GM12878 (cell line): ENCODE measurements around the gene GALNT16. TPM values are rescaled to one million over a fixed set of nuclear protein-coding genes. Genes with fewer than 3 reads are reported as not detected.
A peak's percentile ranks its signal among the peaks of the same experiment; 100 is the strongest.

Source experiments
- ATAC-seq: fragments of 200-7000 bp; cut with Tn5 transposase; 3 replicates; pipeline ENCODE4 v1.9.1; 2020; ENCODE audit warnings: mild to moderate bottlenecking, moderate library complexity
- BruUV-seq: library from RNA; stranded (reverse); fragments of 400-500 nt; replicated peaks from 2 replicates; lab custom pipeline; 2021; lab: Mats Ljungman, UMichigan
- CTCF ChIA-PET: fragments of 300-600 bp; sonication (Branson Sonifier 250); formaldehyde crosslinking; extraction: SDS; loops from one replicate; lab custom pipeline; 2021; ENCODE audit warnings: inconsistent platforms; lab: Yijun Ruan, JAX
- POLR2A ChIA-PET: fragments of 350-600 bp; formaldehyde crosslinking; extraction: SDS; loops from one replicate; lab custom pipeline; 2021; ENCODE audit warnings: inconsistent platforms; lab: Charles Lee
- RAD21 ChIA-PET: fragments of 300-600 bp; sonication (Branson Sonifier 250); formaldehyde crosslinking; loops from one replicate; lab custom pipeline; 2023; ENCODE audit warnings: antibody characterized with exemption; ENCODE audit not compliant: unreplicated experiment; lab: Charles Lee
- SMC1A ChIA-PET: fragments of 300-600 bp; sonication (Branson Sonifier 250); formaldehyde crosslinking; loops from one replicate; lab custom pipeline; 2023; ENCODE audit not compliant: unreplicated experiment, uncharacterized antibody; lab: Charles Lee
- DNase-seq: peaks from one replicate; pipeline ENCODE4 v3.0.0-alpha.2; 2011; ENCODE audit warnings: low read depth, low spot score
- FAIRE-seq: peaks from 3 replicates; lab custom pipeline; 2011; peaks lifted over from hg19 to GRCh38; lab: Jason Lieb, UNC
- H2AFZ ChIP-seq: 2 replicates; pipeline ENCODE4 v1.6.0; 2011; ENCODE audit warnings: low read depth, low read length, control low read depth; ENCODE audit not compliant: control insufficient read depth
- H3K27ac ChIP-seq: 2 replicates; pipeline ENCODE4 v1.5.1; 2011; ENCODE audit warnings: control low read depth; ENCODE audit not compliant: control insufficient read depth, insufficient read depth
- H3K27me3 ChIP-seq, 2 experiments: replicated peaks in 1 of 2; 2 replicates each; pipeline versions ENCODE4 v1.6.0 to v1.6.1; 2011; ENCODE audit warnings: low read length in 1 of 2; ENCODE audit not compliant: control insufficient read depth in 2 of 2, insufficient read depth in 2 of 2
- H3K36me3 ChIP-seq, 2 experiments: 2 replicates each; pipeline ENCODE4 v1.5.1; 2011; ENCODE audit warnings: low read length in 1 of 2; ENCODE audit not compliant: control insufficient read depth in 2 of 2, insufficient read depth in 2 of 2
- H3K4me1 ChIP-seq: 2 replicates; pipeline ENCODE4 v1.6.1; 2011; ENCODE audit warnings: mild to moderate bottlenecking, low read length, moderate library complexity, mixed read lengths; ENCODE audit not compliant: control insufficient read depth, insufficient read depth
- H3K4me2 ChIP-seq: 2 replicates; pipeline ENCODE4 v1.6.0; 2011; ENCODE audit warnings: control low read depth; ENCODE audit not compliant: control insufficient read depth, insufficient read depth
- H3K4me3 ChIP-seq: fragments of 200-600 bp; sonication (generic); 2 replicates; pipeline ENCODE4 v1.5.1; 2016
- H3K79me2 ChIP-seq: 2 replicates; pipeline ENCODE4 v1.6.0; 2011; ENCODE audit warnings: low read length; ENCODE audit not compliant: control insufficient read depth, insufficient read depth
- H3K9ac ChIP-seq: 2 replicates; pipeline ENCODE4 v1.8.0; 2011; ENCODE audit warnings: low read length, control low read depth, mixed read lengths; ENCODE audit not compliant: control insufficient read depth, insufficient read depth
- H3K9me3 ChIP-seq: replicated peaks from 3 replicates; pipeline ENCODE4 v1.5.1; 2011; ENCODE audit warnings: mild to moderate bottlenecking, low read length; ENCODE audit not compliant: control insufficient read depth, insufficient read depth
- H4K20me1 ChIP-seq: 2 replicates; pipeline ENCODE4 v1.6.0; 2011; ENCODE audit not compliant: control insufficient read depth, insufficient read depth
- BRCA1 ChIP-seq: IDR thresholded peaks from 2 replicates; pipeline ENCODE4 v1.6.1; 2011; ENCODE audit warnings: low read depth, low read length, improper control_type of control experiment
- EZH2 ChIP-seq: IDR thresholded peaks from 2 replicates; pipeline ENCODE4 v1.6.1; 2012; ENCODE audit warnings: low read depth, mild to moderate bottlenecking, control low read depth, inconsistent platforms, low read length, borderline replicate concordance; ENCODE audit not compliant: control insufficient read depth
- MTA2 ChIP-seq: fragments of 450-650 bp; IDR thresholded peaks from 2 replicates; pipeline ENCODE4 v1.6.1; 2016; ENCODE audit warnings: low read depth, mild to moderate bottlenecking, moderate library complexity
- WGBS: methylation state at CpG from one replicate; pipeline ENCODE4 v1.1.6; 2016; ENCODE audit warnings: low lambda C conversion rate; ENCODE audit not compliant: insufficient replicate concordance, insufficient coverage; ENCODE audit errors: missing lambda C conversion rate; 5-methylcytosine and 5-hydroxymethylcytosine counted together
- in situ Hi-C: fragments of 300-500 bp; cut with MboI; formaldehyde crosslinking; loops from 9 replicates; pipeline ENCODE4 v1.14.3; 2018; ENCODE audit warnings: mixed read lengths
- intact Hi-C: fragments of 100-400 bp; cut with micrococcal nuclease; formaldehyde crosslinking; loops from one replicate; pipeline ENCODE4 v1.14.2; 2022; ENCODE audit not compliant: unreplicated experiment
- polyA plus RNA-seq, 11 experiments: library from polyadenylated mRNA; depleted of rRNA in 4 of 11; unstranded in 6 of 11; stranded (reverse) in 5 of 11; fragments of >200 nt; fragmentation: Nextera tagmentation in 4 of 11; fragmentation: Illumina TruSeq in 1 of 11; extraction: Ambion mirVana in 4 of 11; extraction: Trizol in 1 of 11; gene quantifications; 1 replicate in 1 of 11; 2 replicates in 10 of 11; pipeline versions ENCODE4 v1.2.1 to v1.2.3, GENCODE V29; 2011 to 2016; ENCODE audit warnings: inconsistent platforms in 2 of 11, missing spikeins in 2 of 11, low read depth in 1 of 11
- total RNA-seq, 4 experiments: library from RNA; depleted of rRNA in 3 of 4; stranded (reverse); fragments of >200 nt in 3 of 4; fragmentation: Illumina TruSeq in 1 of 4; extraction: Trizol in 1 of 4; gene quantifications; 2 replicates each; pipeline versions ENCODE4 v1.2.1 to v1.2.3, GENCODE V29; 2013 to 2021
- TF ChIP-seq, protein P1 (sequence below), 3 experiments: IDR thresholded peaks in 2 of 3; conservative IDR thresholded peaks in 1 of 3; 2 replicates each; pipeline ENCODE4 v1.5.1; 2011; ENCODE audit warnings: low read depth in 3 of 3, low read length in 3 of 3, mild to moderate bottlenecking in 3 of 3, control low read depth in 2 of 3, moderate library complexity in 2 of 3, inconsistent platforms in 1 of 3, mixed read lengths in 1 of 3; ENCODE audit not compliant: control insufficient read depth in 2 of 3, insufficient read depth in 1 of 3; ENCODE audit errors: extremely low read depth in 1 of 3

GALNT16 gene
- total and polyA plus RNA-seq, 10 of the 15 experiments (the other 5 are each of a cell fraction or from before 2014, with no cell fraction given): under 0.01 to 0.08 (median 0.03) TPM; not detected in 3

DNA sequence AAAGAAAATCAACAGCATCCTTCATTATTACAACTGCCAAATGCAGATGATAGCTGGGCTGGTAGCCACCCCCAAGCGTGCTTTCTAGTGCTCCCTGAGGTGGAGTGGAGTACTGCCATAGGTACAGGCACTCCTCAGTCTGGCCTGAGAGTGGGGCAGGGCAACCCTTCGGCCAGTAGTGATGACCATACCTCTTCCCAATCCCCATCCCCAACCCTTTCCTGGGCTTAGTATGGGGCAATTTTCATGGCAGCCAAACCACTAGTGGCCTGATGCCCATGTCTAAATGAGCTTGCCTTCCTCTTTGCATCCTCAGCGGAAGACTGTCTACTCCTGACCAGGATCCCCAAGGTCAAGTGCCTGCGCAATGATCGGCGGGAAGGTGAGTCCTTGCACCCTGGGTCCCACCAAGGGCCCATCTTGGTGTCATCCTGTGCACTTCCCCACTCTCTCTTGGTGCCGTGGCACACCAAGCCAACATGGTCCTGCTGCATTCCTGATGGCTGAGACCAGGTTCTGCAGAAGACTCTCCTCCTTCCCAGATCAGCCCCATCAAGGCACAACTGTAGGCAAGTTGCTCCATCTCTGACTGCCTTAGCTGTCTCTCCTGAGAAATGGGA, 65.8 kb downstream of the GALNT16 start:
- H3K4me3 ChIP-seq: no peak overlapping the region
- H3K79me2 ChIP-seq: no peaks in the 10 kb centered on the region
- no peak overlapping the region for H3K27ac ChIP-seq
- in situ Hi-C loops: no loop called here
- intact Hi-C loops: no loop called here
- 67% methylated on average over 7 of the region's 7 CpGs for WGBS
- TF ChIP-seq, protein P1, sequence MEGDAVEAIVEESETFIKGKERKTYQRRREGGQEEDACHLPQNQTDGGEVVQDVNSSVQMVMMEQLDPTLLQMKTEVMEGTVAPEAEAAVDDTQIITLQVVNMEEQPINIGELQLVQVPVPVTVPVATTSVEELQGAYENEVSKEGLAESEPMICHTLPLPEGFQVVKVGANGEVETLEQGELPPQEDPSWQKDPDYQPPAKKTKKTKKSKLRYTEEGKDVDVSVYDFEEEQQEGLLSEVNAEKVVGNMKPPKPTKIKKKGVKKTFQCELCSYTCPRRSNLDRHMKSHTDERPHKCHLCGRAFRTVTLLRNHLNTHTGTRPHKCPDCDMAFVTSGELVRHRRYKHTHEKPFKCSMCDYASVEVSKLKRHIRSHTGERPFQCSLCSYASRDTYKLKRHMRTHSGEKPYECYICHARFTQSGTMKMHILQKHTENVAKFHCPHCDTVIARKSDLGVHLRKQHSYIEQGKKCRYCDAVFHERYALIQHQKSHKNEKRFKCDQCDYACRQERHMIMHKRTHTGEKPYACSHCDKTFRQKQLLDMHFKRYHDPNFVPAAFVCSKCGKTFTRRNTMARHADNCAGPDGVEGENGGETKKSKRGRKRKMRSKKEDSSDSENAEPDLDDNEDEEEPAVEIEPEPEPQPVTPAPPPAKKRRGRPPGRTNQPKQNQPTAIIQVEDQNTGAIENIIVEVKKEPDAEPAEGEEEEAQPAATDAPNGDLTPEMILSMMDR (IDR thresholded peaks at IDR 0.05 in 2 of 3, conservative IDR thresholded peaks at IDR 0.05 in 1 of 3; ENCODE audit: control insufficient read depth in 2 of 3, extremely low read depth in 1 of 3, insufficient read depth in 1 of 3, low read depth in 3 of 3, low read length in 3 of 3): peak in 2 of 3 experiments; percentile 20 to 43; a peak in 2 of 6 replicates
- TF ChIP-seq BRCA1 (no peak), EZH2 (no peak), MTA2 (no peak)
- no peak overlapping the region for H3K4me2 ChIP-seq
- BruUV-seq: no TSS peak
- RAD21 ChIA-PET: no interaction called here
- H2AFZ ChIP-seq: no peak overlapping the region
- no peaks in the 10 kb centered on the region for H3K4me1 ChIP-seq
- H3K36me3 ChIP-seq: no peaks in the 10 kb centered on the region
- no peaks in the 10 kb centered on the region for H4K20me1 ChIP-seq
- no peaks in the 10 kb centered on the region for H3K9me3 ChIP-seq
- SMC1A ChIA-PET: interaction anchor here (0.6 kb wide), 1 partner anchor 34 kb away, joined by 3 read pairs; no protein-coding TSS in a partner anchor
- FAIRE-seq (no peak), DNase-seq (no peak), ATAC-seq (peak; percentile 87)
- CTCF ChIA-PET: interaction anchor here (0.6 to 1.0 kb wide), 2 partner anchors 60 to 72 kb away, joined by 3 read pairs; no protein-coding TSS in a partner anchor
- H3K9ac ChIP-seq: no peak overlapping the region
- H3K27me3 ChIP-seq: no peaks in the 10 kb centered on the region; a peak in 1 of 4 replicates
- POLR2A ChIA-PET: interaction anchor here (0.5 kb wide), 1 partner anchor 80 kb away, joined by 5 read pairs; no protein-coding TSS in a partner anchor
